ENCODE measurements around the gene ZNF14. TPM values are rescaled to one million over a fixed set of nuclear protein-coding genes. Genes with fewer than 3 reads are reported as not detected.

Gene ZNF14
- total and polyA plus RNA-seq, 2 experiments from 2014 or later = 4.6 to 10.2 TPM

- no peak for ATAC-seq
- H3K4me3 ChIP-seq = no peak overlapping the region; the same call in 1 of the 2 replicates
- no peak overlapping the region for H3K4me3 Mint-ChIP-seq
- peaks cover 9% of the 10 kb centered on the region for H3F3A ChIP-seq (replicated peaks; ENCODE audit: low read depth)
- H4K20me1 ChIP-seq (replicated peaks; ENCODE audit: insufficient read depth) = no peaks in the 10 kb centered on the region
- no peaks in the 10 kb centered on the region for H3K4me1 ChIP-seq (ENCODE audit: insufficient read depth)
- peak; percentile 5 for DNase-seq (ENCODE audit: low spot score)
- no peak overlapping the region for H3K27ac ChIP-seq (ENCODE audit: low read depth)
- H2AFZ ChIP-seq = no peak overlapping the region
- no peaks in the 10 kb centered on the region for H3K27me3 ChIP-seq (ENCODE audit: insufficient read depth)
- peaks cover 65% of the 10 kb centered on the region for H3K36me3 ChIP-seq (ENCODE audit: insufficient read depth)
- H3K36me3 Mint-ChIP-seq (ENCODE audit: low read depth) = peaks cover 98% of the 10 kb centered on the region
- no peak overlapping the region for H3K27ac Mint-ChIP-seq
- no peak for TF ChIP-seq JUNB (IDR thresholded peaks at IDR 0.05; ENCODE audit: unreplicated experiment)
- TF ChIP-seq ZNF114 (CRISPR knock-in tag; IDR thresholded peaks at IDR 0.05) = no peak
- TF ChIP-seq ZNF462 (CRISPR knock-in tag; IDR thresholded peaks at IDR 0.05) = no peak
- TF ChIP-seq ZNF331 (CRISPR knock-in tag; IDR thresholded peaks at IDR 0.05; ENCODE audit: low read depth) = no peak
- no peak for TF ChIP-seq CTCF (conservative IDR thresholded peaks at IDR 0.05; ENCODE audit: low read depth in 2 of 2)
- no peak for TF ChIP-seq STAT1 (IDR thresholded peaks at IDR 0.05; ENCODE audit: unreplicated experiment)
- TF ChIP-seq NANOG (IDR thresholded peaks at IDR 0.05; ENCODE audit: borderline replicate concordance) = no peak
- TF ChIP-seq REST (IDR thresholded peaks at IDR 0.05; ENCODE audit: unreplicated experiment) = no peak
- no peak for TF ChIP-seq CREB1 (CRISPR knock-in tag; IDR thresholded peaks at IDR 0.05; ENCODE audit: low read depth)
- TF ChIP-seq EZH2phosphoT487 (IDR thresholded peaks at IDR 0.05; ENCODE audit: unreplicated experiment) = no peak
- TF ChIP-seq POLR2AphosphoS5 (IDR thresholded peaks at IDR 0.05; ENCODE audit: low read depth) = no peak
- no peak for TF ChIP-seq EZH2 (IDR thresholded peaks at IDR 0.05; ENCODE audit: low read depth, unreplicated experiment)
- no peak for TF ChIP-seq ETS1 (IDR thresholded peaks at IDR 0.05)
- peaks cover 99% of the 10 kb centered on the region for H3K9me3 Mint-ChIP-seq
- peaks cover 2% of the 10 kb centered on the region for H3K27me3 Mint-ChIP-seq (ENCODE audit: insufficient read depth, low read depth, poor library complexity)
- no peaks in the 10 kb centered on the region for H3K4me1 Mint-ChIP-seq
- no peak overlapping the region for H3K4me2 ChIP-seq
- H3K79me2 ChIP-seq (replicated peaks; ENCODE audit: insufficient read depth) = peaks cover 22% of the 10 kb centered on the region
- no peaks in the 10 kb centered on the region for H3K9me2 ChIP-seq (ENCODE audit: insufficient read depth)
These were observed 20.7 kb downstream of the ZNF14 start for GRCh38 chr19:19711934-19712828.

All from GM23338 (cell line).